GM10248 (cell line): ENCODE measurements around the gene SPATS1.
"Not testable (repeated sequence)": the region's sequence is repeated elsewhere in the genome, so short reads cannot be mapped to it uniquely, and the experiment has no call there.

Experiments
- CTCF ChIA-PET: fragments of 300-600 bp; sonication (Branson Sonifier 250); formaldehyde crosslinking; extraction: SDS; loops from one replicate; lab custom pipeline; 2021; ENCODE audit warnings: antibody characterized with exemption; lab: Yijun Ruan, JAX
- POLR2A ChIA-PET: fragments of 350-650 bp; sonication (Branson Sonifier 250); formaldehyde crosslinking; extraction: SDS; loops from one replicate; lab custom pipeline; 2020; ENCODE audit warnings: antibody characterized with exemption; lab: Yijun Ruan, JAX
- DNase-seq: peaks from one replicate; pipeline ENCODE4 v3.0.0; 2012; ENCODE audit errors: extremely low spot score
- CTCF ChIP-seq: IDR thresholded peaks from 2 replicates; pipeline ENCODE4 v1.5.1; 2012; ENCODE audit warnings: mild to moderate bottlenecking, low read depth; ENCODE audit errors: extremely low read depth, missing control alignments, control extremely low read depth

SPATS1 gene

GRCh38 chr6:44339301-44339700 is 3.1 kb upstream of the SPATS1 start:
- DNase-seq: no peak
- POLR2A ChIA-PET: no interaction called here
- no peak for TF ChIP-seq CTCF
- CTCF ChIA-PET: interaction anchor here (0.6 to 6.1 kb wide), 19 partner anchors 10 to 566 kb away, joined by 3 to 142 read pairs (median 7); partner anchors contain the start of genes AARS2, NFKBIE and TMEM151B

DNA sequence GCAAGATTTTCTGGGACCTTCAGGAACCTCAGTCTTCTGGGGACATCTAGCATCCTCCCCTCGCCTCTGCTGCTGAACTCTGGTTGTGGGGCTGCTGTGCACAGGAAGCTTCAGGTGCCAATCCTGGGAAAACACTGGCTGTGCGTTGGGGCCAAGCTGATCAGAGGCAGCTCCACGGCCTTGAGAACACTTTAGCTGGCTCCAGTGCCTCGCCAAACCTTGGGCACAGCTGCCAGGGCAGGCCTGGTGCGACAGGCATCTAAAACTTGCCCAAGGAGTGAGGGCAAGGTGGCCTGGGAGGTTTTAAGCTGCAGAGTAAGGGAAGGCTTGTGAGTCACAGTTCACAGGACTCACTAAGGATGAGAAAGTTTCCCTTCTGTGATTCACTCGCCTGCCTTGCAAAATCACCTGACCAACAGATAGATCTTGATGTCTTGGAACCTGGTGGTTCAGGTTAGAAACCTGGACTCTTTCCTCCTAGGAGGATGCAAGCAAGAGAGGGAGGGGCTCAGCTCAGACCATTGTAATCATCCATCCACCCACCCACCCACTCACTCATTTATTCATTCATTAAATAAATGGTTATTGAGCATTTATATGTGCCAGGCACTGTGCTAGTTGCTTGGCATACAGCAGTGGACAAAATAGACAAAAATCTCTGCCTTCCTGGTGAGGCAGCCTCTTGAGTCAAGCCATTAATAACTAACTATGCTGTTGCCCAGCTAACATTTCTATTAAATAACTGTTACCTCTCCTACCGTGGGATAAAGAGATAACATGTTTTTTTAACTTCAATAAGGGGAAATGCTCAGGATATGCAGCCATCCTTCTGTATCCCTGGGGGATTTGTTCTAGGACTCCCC is 2.5 kb upstream of the SPATS1 start:
- TF ChIP-seq CTCF: no peak
- POLR2A ChIA-PET: no interaction called here
- CTCF ChIA-PET: interaction anchor here (0.9 to 6.1 kb wide), 10 partner anchors 26 to 567 kb away, joined by 3 to 142 read pairs (median 7); partner anchors contain the start of genes AARS2, NFKBIE and TMEM151B

DNA sequence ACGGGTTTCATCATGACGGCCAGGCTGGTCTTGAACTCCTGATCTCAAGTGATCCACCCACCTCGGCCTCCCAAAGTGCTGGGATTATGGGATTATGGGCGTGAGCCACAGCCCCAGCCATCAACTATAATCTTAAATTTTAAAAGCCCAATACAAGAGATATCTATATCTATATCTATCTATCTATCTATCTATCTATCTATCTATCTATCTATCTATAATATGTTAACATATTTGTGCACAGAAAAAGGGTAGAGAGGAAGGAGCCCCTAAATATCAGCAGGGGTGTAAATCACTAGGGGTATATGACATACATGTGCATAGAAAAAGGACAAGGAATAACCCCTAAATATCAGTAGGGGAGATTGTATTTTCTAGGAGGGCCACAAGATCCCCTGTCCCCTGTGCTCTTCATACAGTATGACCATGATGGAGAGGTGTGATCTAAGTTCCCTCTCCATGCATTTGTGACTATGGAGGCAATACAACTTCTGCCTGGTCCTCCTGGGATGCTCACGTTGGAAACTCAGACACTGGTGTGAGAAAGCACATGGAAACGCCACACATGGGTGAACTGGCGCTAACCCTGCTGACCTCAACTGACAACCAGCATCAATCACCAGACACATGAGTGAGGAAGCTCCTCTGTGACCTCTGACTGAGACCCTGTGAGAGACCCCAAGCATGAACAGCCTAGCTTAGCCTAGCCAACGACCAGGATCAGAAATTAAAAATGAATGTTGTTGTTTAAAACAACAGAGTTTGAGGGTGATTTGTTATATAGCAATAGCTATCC is 1.2 kb upstream of the SPATS1 start:
- POLR2A ChIA-PET: no interaction called here
- DNase-seq: no peak
- no peak for TF ChIP-seq CTCF
- CTCF ChIA-PET: interaction anchor here (0.9 to 4.2 kb wide), 3 partner anchors 27 to 74 kb away, joined by 3 to 27 read pairs (median 8); partner anchors contain the start of gene AARS2

More for the DNA sequence above, 2.5 kb upstream of the SPATS1 start:
- no peak for DNase-seq

GRCh38 chr6:44342052-44342451 is 398 bp upstream of the SPATS1 start:
- TF ChIP-seq CTCF: no peak
- ChIA-PET POLR2A (no interaction called here), CTCF (interaction anchor here (0.9 to 4.2 kb wide), 4 partner anchors 28 to 245 kb away, joined by 3 to 27 read pairs (median 6); partner anchors contain the start of gene AARS2)
- DNase-seq: no peak

- POLR2A ChIA-PET, DNase-seq: not testable (repeated sequence)
- CTCF ChIA-PET: interaction anchor here (1.1 to 1.4 kb wide), 4 partner anchors 9 to 79 kb away, joined by 3 to 5 read pairs (median 4); no protein-coding TSS in a partner anchor
These were observed 4.4 kb downstream of the SPATS1 start for GRCh38 chr6:44346818-44347217.

DNA sequence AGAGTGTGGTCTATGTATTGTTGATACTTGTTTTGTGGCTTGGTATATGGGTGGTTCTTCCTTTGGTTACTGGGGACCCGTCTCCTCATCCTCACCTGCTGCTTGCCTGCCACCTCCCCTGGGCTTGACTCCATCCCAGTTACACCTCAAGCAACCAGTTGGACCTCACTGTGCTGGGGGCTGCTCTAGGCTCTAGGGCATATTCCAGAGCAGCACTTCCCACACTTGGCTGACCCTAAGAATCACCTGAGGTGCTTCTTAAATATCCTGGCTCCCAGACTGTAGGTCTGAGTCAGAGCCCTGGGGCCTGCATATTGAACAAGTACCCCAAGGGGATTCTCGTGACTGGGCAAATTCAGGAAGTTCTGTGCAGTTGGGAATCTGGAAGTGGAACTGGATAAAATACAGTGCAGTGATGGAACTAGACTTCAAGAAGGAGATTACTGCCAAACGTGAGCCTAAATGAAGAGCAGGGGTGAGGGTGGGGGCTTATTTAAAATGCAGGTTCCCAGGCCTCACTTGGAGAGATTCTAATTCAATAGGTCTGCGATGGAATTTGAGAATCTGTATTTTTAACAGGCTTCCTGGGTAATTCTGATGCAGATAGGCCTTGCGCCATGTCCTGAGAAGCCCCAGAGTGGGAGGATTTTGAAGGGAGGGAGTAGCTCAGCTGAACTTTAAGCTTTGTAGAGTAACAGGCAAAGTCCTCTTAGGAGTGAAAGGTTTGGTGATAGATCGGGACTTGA is 7.6 kb downstream of the SPATS1 start:
- no peak for DNase-seq
- ChIA-PET CTCF (interaction anchor here (1.0 kb wide), 1 partner anchor 12 kb away, joined by 3 read pairs; no protein-coding TSS in a partner anchor), POLR2A (no interaction called here)
- TF ChIP-seq CTCF: no peak

GRCh38 chr6:44350650-44350994 is 8.2 kb downstream of the SPATS1 start:
- DNase-seq, POLR2A ChIA-PET: not testable (repeated sequence)
- CTCF ChIA-PET: interaction anchor here (1.0 kb wide), 1 partner anchor 12 kb away, joined by 3 read pairs; no protein-coding TSS in a partner anchor
